GM18517 (cell line): Measurements from ENCODE around the gene LRRC37A2.
"Not testable (repeated sequence)": the region's sequence is repeated elsewhere in the genome, so short reads cannot be mapped to it uniquely, and the experiment has no call there.

Source experiments
- ATAC-seq: cut with Tn5 transposase; IDR thresholded peaks from one replicate; pipeline ENCODE4 v1.9.1; 2021; ENCODE audit warnings: mild to moderate bottlenecking, moderate library complexity; ENCODE audit not compliant: unreplicated experiment

LRRC37A2 gene

GRCh38 chr17:46512168-46512567, at the start of gene LRRC37A2:
TSS of gene LRRC37A2 (plus strand) at chr17:46512468. CDS start at chr17:46512713, 245 bp downstream.
- not testable (repeated sequence) for ATAC-seq

- not testable (repeated sequence) for ATAC-seq
Measured at GRCh38 chr17:46467618-46468017, 44.6 kb upstream of the LRRC37A2 start.

- not testable (repeated sequence) for ATAC-seq
Measured at GRCh38 chr17:46474489-46474888, 37.8 kb upstream of the LRRC37A2 start.

- ATAC-seq: not testable (repeated sequence)
Measured at GRCh38 chr17:46475583-46475982, 36.7 kb upstream of the LRRC37A2 start.

- ATAC-seq: not testable (repeated sequence)
Measured at GRCh38 chr17:46478823-46479222, 33.4 kb upstream of the LRRC37A2 start.

GRCh38 chr17:46481310-46481709, 31.0 kb upstream of the LRRC37A2 start:
- not testable (repeated sequence) for ATAC-seq

GRCh38 chr17:46492021-46492420, 20.2 kb upstream of the LRRC37A2 start:
- ATAC-seq: not testable (repeated sequence)

GRCh38 chr17:46499437-46500139, 12.7 kb upstream of the LRRC37A2 start:
- ATAC-seq: not testable (repeated sequence)

- ATAC-seq: not testable (repeated sequence)
Measured at GRCh38 chr17:46505896-46506295, 6.4 kb upstream of the LRRC37A2 start.

- not testable (repeated sequence) for ATAC-seq
Measured at GRCh38 chr17:46534716-46535115, 22.4 kb downstream of the LRRC37A2 start.

GRCh38 chr17:46548607-46549006, 36.3 kb downstream of the LRRC37A2 start:
- not testable (repeated sequence) for ATAC-seq

GRCh38 chr17:46559155-46559554, 46.9 kb downstream of the LRRC37A2 start:
- not testable (repeated sequence) for ATAC-seq

GRCh38 chr17:46560048-46560447, 47.8 kb downstream of the LRRC37A2 start:
- not testable (repeated sequence) for ATAC-seq

- not testable (repeated sequence) for ATAC-seq
Measured at GRCh38 chr17:46566284-46566683, 54.0 kb downstream of the LRRC37A2 start.

GRCh38 chr17:46566980-46567379, 54.7 kb downstream of the LRRC37A2 start:
- ATAC-seq: not testable (repeated sequence)

GRCh38 chr17:46571796-46572195, 59.5 kb downstream of the LRRC37A2 start:
- ATAC-seq: not testable (repeated sequence)

- ATAC-seq: peak; percentile 86
Measured at GRCh38 chr17:46579083-46580075, 67.1 kb downstream of the LRRC37A2 start, which contains the start of gene ARL17A. TSS of gene ARL17A (minus strand) at chr17:46579691. CDS start at chr17:46576322, 3,369 bp downstream.

- not testable (repeated sequence) for ATAC-seq
Measured at GRCh38 chr17:46580082-46580481, 67.8 kb downstream of the LRRC37A2 start.

GRCh38 chr17:46585444-46585843, 73.2 kb downstream of the LRRC37A2 start:
- not testable (repeated sequence) for ATAC-seq

GRCh38 chr17:46590157-46591146, 78.2 kb downstream of the LRRC37A2 start, which contains the start of gene NSF:
TSS of gene NSF (plus strand) at chr17:46590669. CDS start at chr17:46590776, 107 bp downstream.
- not testable (repeated sequence) for ATAC-seq
